CD4-positive, alpha-beta T cell treated with Interferon alpha-2 for 1 hour (primary cell): ENCODE results near the gene GNAI1.

ENCODE experiments used
- DNase-seq, 2 donors: peaks; one replicate each; pipeline ENCODE4 v3.0.0-alpha.2; 2020 to 2022

Gene GNAI1

GRCh38 chr7:80257756-80258155, 123.1 kb downstream of the GNAI1 start:
- no peak for DNase-seq

GRCh38 chr7:80260606-80261005, 126.0 kb downstream of the GNAI1 start:
- DNase-seq, result no peak

- DNase-seq, result no peak
Measured at GRCh38 chr7:80263333-80263732, 128.7 kb downstream of the GNAI1 start.

GRCh38 chr7:80263821-80264220, 129.2 kb downstream of the GNAI1 start:
- no peak for DNase-seq

GRCh38 chr7:80264769-80265495, 130.3 kb downstream of the GNAI1 start:
- DNase-seq, result no peak

DNA sequence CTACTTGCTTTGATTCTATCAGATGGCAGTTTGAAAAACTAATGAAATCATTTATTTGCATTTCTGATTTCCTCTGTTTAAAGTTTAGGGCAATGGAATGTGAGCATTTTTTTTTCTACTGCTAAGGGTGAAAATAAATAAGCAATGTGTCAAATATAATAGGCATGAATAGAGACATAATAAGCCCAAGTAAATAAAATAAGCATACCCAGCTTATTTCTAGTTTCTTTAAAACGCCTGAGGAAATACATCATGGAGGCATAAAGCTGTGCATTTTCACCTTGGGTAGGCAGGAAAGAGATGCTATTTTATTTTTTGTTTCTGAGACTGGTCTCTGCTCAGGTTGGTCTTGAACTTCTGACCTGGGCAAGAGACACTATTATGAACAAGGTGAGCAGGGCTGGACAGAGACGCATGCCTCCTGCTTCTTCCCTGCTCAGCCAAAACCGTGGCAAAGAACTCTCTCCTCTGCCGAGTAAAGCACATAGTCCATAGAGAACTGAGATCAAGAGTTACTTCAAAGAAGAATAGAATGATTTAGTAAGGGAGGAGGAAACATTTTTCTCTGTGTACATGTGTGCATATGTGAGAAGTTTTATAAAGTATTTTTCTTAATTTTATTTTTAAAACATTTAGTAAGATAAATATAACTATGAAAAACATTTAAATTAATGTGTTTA, 138.1 kb downstream of the GNAI1 start:
- no peak for DNase-seq

DNA sequence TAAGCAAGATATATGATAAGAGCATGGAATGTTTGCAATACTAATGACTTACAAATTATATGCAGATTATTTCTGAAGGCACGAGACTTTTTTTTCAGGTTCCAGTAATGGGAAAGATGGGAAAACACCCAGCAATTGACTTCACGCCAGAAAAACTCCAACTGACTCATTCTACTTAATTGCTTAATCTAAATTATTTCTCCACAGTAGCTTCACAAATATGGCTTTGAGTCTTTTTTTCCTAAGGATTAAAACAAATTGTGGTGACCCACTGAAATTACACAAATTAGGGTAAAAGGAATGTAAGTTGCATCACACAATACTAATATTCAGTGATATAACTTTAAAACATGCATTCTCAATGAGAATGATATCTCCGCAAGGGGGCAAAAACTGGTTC, 138.7 kb downstream of the GNAI1 start:
- no peak for DNase-seq

GRCh38 chr7:80275192-80275605, 140.6 kb downstream of the GNAI1 start:
- no peak for DNase-seq
